K562 (cell line): ENCODE data around the gene TRIM38. TPM values are rescaled to one million over a fixed set of nuclear protein-coding genes. Genes with fewer than 3 reads are reported as not detected.

Source experiments
- CTCF ChIP-seq, 3 experiments: IDR thresholded peaks in 2 of 3; conservative IDR thresholded peaks in 1 of 3; 2 replicates each; pipeline ENCODE4 v1.5.1; 2011 to 2012; ENCODE audit warnings: low read length in 3 of 3, mild to moderate bottlenecking in 3 of 3, control low read depth in 2 of 3, improper control_type of control experiment in 1 of 3, inconsistent platforms in 1 of 3, low read depth in 1 of 3, mixed read lengths in 1 of 3, moderate library complexity in 1 of 3; ENCODE audit not compliant: insufficient read depth in 2 of 3
- ELF2 ChIP-seq: fragments of 250-450 bp; sonication (Bioruptor Pico); IDR thresholded peaks from 2 replicates; pipeline ENCODE4 v1.5.0; 2021; ENCODE audit warnings: mild to moderate bottlenecking
- HIVEP1 ChIP-seq: fragments of 250-450 bp; sonication (Bioruptor Pico); IDR thresholded peaks from 2 replicates; pipeline ENCODE4 v1.4.0; 2020; ENCODE audit warnings: mild to moderate bottlenecking
- MBD2 ChIP-seq: sonication (generic); IDR thresholded peaks from 2 replicates; pipeline ENCODE4 v1.6.1; 2016; ENCODE audit warnings: low read depth, borderline replicate concordance
- RREB1 ChIP-seq: fragments of 250-450 bp; sonication (Bioruptor Pico); IDR thresholded peaks from 2 replicates; pipeline ENCODE4 v1.4.0; 2020
- SRSF3 ChIP-seq: fragments of 200-400 bp; formaldehyde crosslinking; IDR thresholded peaks from 2 replicates; pipeline ENCODE4 v1.6.1; 2016; ENCODE audit warnings: mild to moderate bottlenecking, low read length, moderate library complexity; ENCODE audit not compliant: insufficient read depth
- TBL1XR1 ChIP-seq, 2 experiments: IDR thresholded peaks; 2 replicates each; pipeline ENCODE4 v1.6.1; 2012; ENCODE audit warnings: improper control_type of control experiment in 2 of 2, low read length in 2 of 2, mild to moderate bottlenecking in 1 of 2
- USF2 ChIP-seq: sonication (generic); formaldehyde crosslinking; IDR thresholded peaks from 2 replicates; pipeline ENCODE4 v1.5.0; 2020; ENCODE audit warnings: missing genetic modification reagents
- XRCC5 ChIP-seq: fragments of 200-400 bp; formaldehyde crosslinking; IDR thresholded peaks from 2 replicates; pipeline ENCODE4 v1.6.1; 2017; ENCODE audit warnings: low read depth, mild to moderate bottlenecking, low read length
- ZBTB33 ChIP-seq: sonication (generic); formaldehyde crosslinking; IDR thresholded peaks from 2 replicates; pipeline ENCODE4 v1.8.1; 2023; ENCODE audit warnings: mild to moderate bottlenecking, missing genetic modification reagents
- ZFP1 ChIP-seq: fragments of 450-650 bp; formaldehyde crosslinking; IDR thresholded peaks from 2 replicates; pipeline ENCODE4 v1.4.0; 2020; ENCODE audit warnings: mild to moderate bottlenecking, mixed read lengths
- ZNF146 ChIP-seq: IDR thresholded peaks from one replicate; pipeline ENCODE4 v1.6.1; 2018; ENCODE audit warnings: missing compliant biosample characterization; ENCODE audit not compliant: unreplicated experiment
- ZNF3 ChIP-seq: fragments of 250-450 bp; sonication (Bioruptor Pico); IDR thresholded peaks from 2 replicates; pipeline ENCODE4 v1.5.0; 2021; ENCODE audit warnings: mild to moderate bottlenecking, moderate library complexity
- ZNF551 ChIP-seq: fragments of 250-450 bp; sonication (Bioruptor Pico); IDR thresholded peaks from 2 replicates; pipeline ENCODE4 v1.5.0; 2021; ENCODE audit warnings: mild to moderate bottlenecking, moderate library complexity
- polyA plus RNA-seq, 8 experiments: library from polyadenylated mRNA; depleted of rRNA in 4 of 8; stranded (reverse) in 5 of 8; unstranded in 3 of 8; fragments of >200 nt; fragmentation: Nextera tagmentation in 2 of 8; fragmentation: Illumina TruSeq in 1 of 8; extraction: Ambion mirVana in 2 of 8; extraction: Trizol in 1 of 8; gene quantifications; 2 replicates each; pipeline versions ENCODE4 v1.2.1 to v1.2.3, GENCODE V29; 2011 to 2014; ENCODE audit warnings: inconsistent platforms in 1 of 8, missing spikeins in 1 of 8
- total RNA-seq, 7 experiments: library from RNA; depleted of rRNA in 6 of 7; stranded (reverse); fragments of >200 nt in 6 of 7; fragmentation: Illumina TruSeq in 2 of 7; extraction: Trizol in 2 of 7; gene quantifications; 2 replicates each; pipeline versions ENCODE4 v1.2.1 to v1.2.3, GENCODE V29; 2011 to 2021; ENCODE audit warnings: low replicate concordance in 1 of 7

Gene TRIM38
- total and polyA plus RNA-seq, 9 of the 15 experiments (the other 6 are each of a cell fraction or from before 2014, with no cell fraction given) = 1.7 to 6.7 (median 6.3) TPM

GRCh38 chr6:26021350-26022131 is 58.9 kb downstream of the TRIM38 start (continued):
- TF ChIP-seq USF2 (no peak), ELF2 (CRISPR knock-in tag) (peak; percentile 69; the same call in 1 of the 2 replicates), HIVEP1 (CRISPR knock-in tag) (no peak), SRSF3 (no peak), XRCC5 (0 out of 2 replicates have a peak, but pooled peaks have one; percentile 59), TBL1XR1 (IDR thresholded peaks at IDR 0.05; ENCODE audit: low read length in 2 of 2) (peak in 1 of 2 experiments; percentile 24; a peak in 1 of 4 replicates), MBD2 (peak; percentile 64; the same call in 1 of the 2 replicates), ZBTB33 (CRISPR knock-in tag) (peak; percentile 53; the same call in 1 of the 2 replicates), RREB1 (CRISPR knock-in tag) (peak; percentile 84; the same call in 1 of the 2 replicates), ZNF3 (CRISPR knock-in tag) (no peak), CTCF (IDR thresholded peaks at IDR 0.05 in 2 of 3, conservative IDR thresholded peaks at IDR 0.05 in 1 of 3; ENCODE audit: insufficient read depth in 2 of 3, low read depth in 1 of 3, low read length in 3 of 3) (no peak; a peak in 1 of 6 replicates), ZNF551 (no peak), ZNF146 (CRISPR knock-in tag) (no peak), ZFP1 (CRISPR knock-in tag) (no peak)
